ENCODE data around the gene TM9SF3. TPM values are rescaled to one million over a fixed set of nuclear protein-coding genes. Genes with fewer than 3 reads are reported as not detected.
A peak's percentile ranks its signal among the peaks of the same experiment; 100 is the strongest.

Gene TM9SF3
- total RNA-seq, 3 donors from 2014 or later: 188 to 241 (median 212) TPM

DNA sequence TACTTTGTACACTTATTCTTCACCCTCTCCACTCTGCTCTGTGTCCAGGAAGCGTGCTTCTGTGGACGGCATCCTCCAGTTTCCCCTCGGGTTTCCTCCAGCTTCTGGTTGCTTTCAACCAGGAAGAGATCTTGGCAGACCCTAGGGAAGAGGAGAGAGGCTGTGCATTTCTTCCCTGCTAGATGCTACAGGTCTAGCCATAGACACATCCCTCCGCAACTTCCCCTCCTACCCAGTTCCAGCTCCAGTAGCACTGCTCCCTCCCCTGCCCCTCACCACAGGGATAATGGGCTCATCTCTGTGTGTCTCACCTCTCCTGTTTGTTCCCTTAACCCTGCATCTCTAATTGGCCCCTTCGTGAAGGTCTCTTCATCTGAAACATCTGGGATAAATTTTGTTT, 89.4 kb downstream of the TM9SF3 start:
- DNase-seq (no peak), ATAC-seq (no peak)
- intact Hi-C loops (cut with DNase I, micrococcal nuclease): no loop called here
- Histone ChIP-seq H3K36me3 (ENCODE audit: low read depth) (no peaks in the 10 kb centered on the region), H3K4me3 (no peak overlapping the region), H3K4me1 (ENCODE audit: low read depth) (no peaks in the 10 kb centered on the region), H3K9me3 (no peaks in the 10 kb centered on the region)
- TF ChIP-seq, protein P1, sequence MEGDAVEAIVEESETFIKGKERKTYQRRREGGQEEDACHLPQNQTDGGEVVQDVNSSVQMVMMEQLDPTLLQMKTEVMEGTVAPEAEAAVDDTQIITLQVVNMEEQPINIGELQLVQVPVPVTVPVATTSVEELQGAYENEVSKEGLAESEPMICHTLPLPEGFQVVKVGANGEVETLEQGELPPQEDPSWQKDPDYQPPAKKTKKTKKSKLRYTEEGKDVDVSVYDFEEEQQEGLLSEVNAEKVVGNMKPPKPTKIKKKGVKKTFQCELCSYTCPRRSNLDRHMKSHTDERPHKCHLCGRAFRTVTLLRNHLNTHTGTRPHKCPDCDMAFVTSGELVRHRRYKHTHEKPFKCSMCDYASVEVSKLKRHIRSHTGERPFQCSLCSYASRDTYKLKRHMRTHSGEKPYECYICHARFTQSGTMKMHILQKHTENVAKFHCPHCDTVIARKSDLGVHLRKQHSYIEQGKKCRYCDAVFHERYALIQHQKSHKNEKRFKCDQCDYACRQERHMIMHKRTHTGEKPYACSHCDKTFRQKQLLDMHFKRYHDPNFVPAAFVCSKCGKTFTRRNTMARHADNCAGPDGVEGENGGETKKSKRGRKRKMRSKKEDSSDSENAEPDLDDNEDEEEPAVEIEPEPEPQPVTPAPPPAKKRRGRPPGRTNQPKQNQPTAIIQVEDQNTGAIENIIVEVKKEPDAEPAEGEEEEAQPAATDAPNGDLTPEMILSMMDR (IDR thresholded peaks at IDR 0.05): no peak

DNA sequence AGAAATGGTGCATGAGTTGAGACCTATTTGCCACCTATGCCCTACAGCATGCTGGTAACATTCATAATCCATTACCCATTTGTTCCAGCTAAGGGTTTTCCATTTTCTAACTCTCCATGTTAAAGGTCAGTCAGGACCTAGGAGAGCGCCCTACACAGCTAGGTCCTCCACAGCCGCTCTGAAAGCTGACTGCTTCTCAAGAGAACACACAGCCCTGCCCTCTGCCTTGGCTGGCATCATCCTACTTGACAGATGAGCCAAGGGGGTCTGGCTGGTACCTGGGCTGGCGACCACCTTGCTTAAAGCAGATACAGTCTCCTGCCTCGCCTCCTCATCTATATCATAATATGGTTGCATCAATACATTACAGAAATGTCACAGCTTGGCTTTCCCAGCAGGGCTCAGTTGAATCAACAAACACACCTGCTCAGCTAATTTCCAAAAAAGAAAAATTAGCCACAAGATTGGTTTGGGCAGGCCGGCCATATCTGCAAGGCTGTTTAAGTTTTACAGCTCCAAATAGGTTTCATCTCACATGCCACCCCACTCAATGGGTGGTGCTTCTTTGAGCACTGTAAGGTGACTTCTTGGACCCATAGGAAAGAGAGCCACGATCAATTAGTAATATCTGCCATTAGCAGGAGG, 90.4 kb downstream of the TM9SF3 start:
- intact Hi-C loops (cut with DNase I, micrococcal nuclease): no loop called here

DNA sequence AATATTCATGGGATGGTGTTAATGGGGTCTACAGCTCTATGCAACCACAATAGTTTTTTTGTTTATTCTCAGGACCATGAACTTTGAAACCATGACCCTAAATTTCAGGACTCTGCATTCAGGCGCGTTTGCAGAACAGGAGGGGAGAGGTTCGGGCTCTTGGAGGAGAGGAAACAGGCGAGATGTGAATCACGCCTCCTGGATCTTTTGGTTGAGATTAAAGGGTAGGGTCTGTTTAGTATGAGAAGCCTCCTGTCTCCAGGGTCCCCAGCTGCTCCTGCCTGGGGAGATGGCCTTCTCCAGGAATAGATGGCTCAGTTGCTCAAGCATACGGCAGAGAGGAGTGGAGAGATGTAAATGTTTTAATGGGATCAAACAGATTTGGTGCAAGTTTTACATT, 91.3 kb downstream of the TM9SF3 start:
- ATAC-seq: no peak
- Histone ChIP-seq H3K9me3 (no peaks in the 10 kb centered on the region), H3K4me1 (ENCODE audit: low read depth) (no peaks in the 10 kb centered on the region), H3K36me3 (ENCODE audit: low read depth) (no peaks in the 10 kb centered on the region), H3K4me3 (no peak overlapping the region)
- DNase-seq: no peak
- TF ChIP-seq, protein P1 (IDR thresholded peaks at IDR 0.05): no peak
- intact Hi-C loops (cut with DNase I, micrococcal nuclease): no loop called here

More for the DNA sequence above, 90.4 kb downstream of the TM9SF3 start:
- Histone ChIP-seq H3K36me3 (ENCODE audit: low read depth) (no peaks in the 10 kb centered on the region), H3K4me1 (ENCODE audit: low read depth) (no peaks in the 10 kb centered on the region), H3K9me3 (no peaks in the 10 kb centered on the region), H3K4me3 (no peak overlapping the region)
- TF ChIP-seq, protein P1 (IDR thresholded peaks at IDR 0.05): no peak
- DNase-seq (peak in 1 of 3 donors; percentile 46), ATAC-seq (peak; percentile 34)

DNA sequence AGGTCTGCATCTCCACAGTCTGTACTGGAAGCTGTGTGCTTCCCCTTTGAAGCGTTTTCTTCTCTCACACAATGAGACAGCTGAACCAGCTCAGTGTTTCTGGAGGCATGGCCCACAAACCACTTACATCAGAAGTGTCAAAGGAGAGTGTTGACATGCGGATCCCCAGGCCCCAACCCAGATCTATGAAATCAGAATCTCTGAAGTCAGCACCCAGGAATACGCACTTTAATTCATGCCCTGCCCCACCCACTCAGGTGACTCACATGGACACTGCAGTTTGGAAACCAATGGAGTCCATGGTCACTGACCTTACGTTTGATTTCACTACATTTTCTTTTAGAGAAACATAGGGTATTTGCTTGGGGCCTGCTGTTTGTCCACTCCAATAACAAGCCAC, 92.1 kb downstream of the TM9SF3 start:
- Histone ChIP-seq H3K4me3 (no peak overlapping the region), H3K36me3 (ENCODE audit: low read depth) (no peaks in the 10 kb centered on the region), H3K4me1 (ENCODE audit: low read depth) (no peaks in the 10 kb centered on the region), H3K9me3 (no peaks in the 10 kb centered on the region)
- DNase-seq (no peak), ATAC-seq (no peak)
- TF ChIP-seq, protein P1 (IDR thresholded peaks at IDR 0.05): no peak
- intact Hi-C loops (cut with DNase I, micrococcal nuclease): no loop called here

DNA sequence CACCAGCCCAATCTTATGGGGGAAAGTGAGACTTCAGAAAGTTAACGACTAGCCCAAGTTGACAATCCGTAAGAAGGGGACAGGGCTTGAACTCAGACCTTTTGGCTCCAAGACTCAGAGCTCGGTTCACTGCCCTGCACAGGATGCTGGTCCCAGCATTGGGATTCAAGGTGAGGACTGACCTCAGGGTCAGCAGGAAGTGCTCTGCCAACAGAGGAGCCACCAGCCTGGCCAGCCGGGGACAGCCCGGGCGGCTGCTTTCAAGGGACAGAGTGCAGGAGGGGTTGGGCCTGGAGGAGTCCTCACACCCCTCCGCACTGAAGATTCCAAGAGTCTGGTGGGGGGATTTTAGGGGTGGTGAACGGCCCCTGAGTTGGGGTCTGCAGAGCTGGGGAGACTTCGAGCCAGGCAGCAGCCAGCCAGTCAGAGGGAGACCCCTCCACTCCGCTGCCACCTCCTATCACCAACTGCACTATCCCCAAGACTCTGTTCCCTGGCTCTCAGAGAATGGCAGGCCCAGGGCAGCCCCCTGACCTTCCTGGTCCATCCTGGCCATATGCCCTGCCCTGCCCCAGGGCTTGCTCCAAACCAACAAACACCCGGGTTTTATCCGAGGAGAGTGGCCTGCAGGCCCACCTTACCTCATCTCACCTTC, 92.8 kb downstream of the TM9SF3 start:
- TF ChIP-seq, protein P1 (IDR thresholded peaks at IDR 0.05): no peak
- no peak for DNase-seq
- no peaks in the 10 kb centered on the region for H3K4me1 ChIP-seq (ENCODE audit: low read depth)
- intact Hi-C loops (cut with DNase I, micrococcal nuclease): no loop called here
- no peaks in the 10 kb centered on the region for H3K36me3 ChIP-seq (ENCODE audit: low read depth)
- no peak for ATAC-seq
- H3K4me3 ChIP-seq: no peak overlapping the region
- H3K9me3 ChIP-seq: no peaks in the 10 kb centered on the region
